HG02884 (cell line): Measurements from ENCODE around the gene PTGFR.

Experiments
- ATAC-seq: cut with Tn5 transposase; IDR thresholded peaks from one replicate; pipeline ENCODE4 v1.9.1; 2021; ENCODE audit warnings: mild to moderate bottlenecking, moderate library complexity; ENCODE audit not compliant: unreplicated experiment

The PTGFR gene

GRCh38 chr1:78586572-78586971 lies 95.8 kb downstream of the PTGFR start:
- ATAC-seq: no peak

- no peak for ATAC-seq
Observed at GRCh38 chr1:78587211-78587610, 96.4 kb downstream of the PTGFR start.
